Erythroblast (primary cell): ENCODE data around the gene LACRT.

Experiments used
- DNase-seq, 2 experiments: peaks; one replicate each; lab custom pipeline; 2025; lab: John Stamatoyannopoulos, UW
- GATA1 ChIP-seq: IDR thresholded peaks from 2 replicates; pipeline ENCODE4 v1.6.1; 2011; ENCODE audit warnings: low read depth, mild to moderate bottlenecking, control low read depth, low read length, moderate library complexity
- POLR2A ChIP-seq: IDR thresholded peaks from 2 replicates; pipeline ENCODE4 v1.6.1; 2011; ENCODE audit warnings: mild to moderate bottlenecking, low read length

LACRT gene

GRCh38 chr12:54625598-54625997 lies 9.1 kb downstream of the LACRT start:
- DNase-seq, result no peak
- TF ChIP-seq GATA1, result no peak
- TF ChIP-seq POLR2A, result no peak

- peak in 1 of 2 experiments; percentile 6 for DNase-seq
- TF ChIP-seq POLR2A (no peak), GATA1 (no peak)
Observed at GRCh38 chr12:54624315-54625279, 10.1 kb downstream of the LACRT start.

GRCh38 chr12:54622463-54623183 lies 12.1 kb downstream of the LACRT start:
- TF ChIP-seq POLR2A (no peak), GATA1 (no peak)
- DNase-seq, result no peak

- DNase-seq, result no peak
- TF ChIP-seq GATA1, result no peak
Observed at GRCh38 chr12:54616933-54617680, 17.6 kb downstream of the LACRT start.

- TF ChIP-seq GATA1, result no peak
- no peak for TF ChIP-seq POLR2A
- no peak for DNase-seq
Observed at GRCh38 chr12:54612225-54612750, 22.4 kb downstream of the LACRT start.

GRCh38 chr12:54611715-54612149 lies 23.0 kb downstream of the LACRT start:
- no peak for TF ChIP-seq POLR2A
- TF ChIP-seq GATA1, result no peak

GRCh38 chr12:54608769-54609168 lies 25.9 kb downstream of the LACRT start:
- TF ChIP-seq GATA1 (no peak), POLR2A (no peak)
- DNase-seq, result no peak

More at GRCh38 chr12:54611715-54612149, 23.0 kb downstream of the LACRT start:
- DNase-seq, result no peak

GRCh38 chr12:54608156-54608555 lies 26.5 kb downstream of the LACRT start:
- no peak for DNase-seq
- TF ChIP-seq POLR2A (no peak), GATA1 (no peak)

- TF ChIP-seq POLR2A (no peak), GATA1 (no peak)
Observed at GRCh38 chr12:54606556-54606955, 28.1 kb downstream of the LACRT start.

GRCh38 chr12:54605138-54605970 lies 29.3 kb downstream of the LACRT start:
- no peak for DNase-seq
- TF ChIP-seq GATA1 (no peak), POLR2A (no peak)

More at GRCh38 chr12:54606556-54606955, 28.1 kb downstream of the LACRT start:
- no peak for DNase-seq

GRCh38 chr12:54604436-54604835 lies 30.3 kb downstream of the LACRT start:
- TF ChIP-seq POLR2A (no peak), GATA1 (no peak)
- no peak for DNase-seq

GRCh38 chr12:54603872-54604271 lies 30.8 kb downstream of the LACRT start:
- no peak for TF ChIP-seq GATA1
- no peak for TF ChIP-seq POLR2A
- DNase-seq, result no peak
